T-helper 1 cell treated with Interleukin-12 subunit alpha and Interleukin-12 subunit beta and Interleukin-4 antibody, amounts not matched to agents 30 μg/mL and 1 μg/mL, for 36 hours (primary cell): ENCODE measurements around the gene DOK3.

Experiments
- H3K27ac Mint-ChIP-seq: one replicate; pipeline ENCODE4 v1.8.0; 2021; ENCODE audit warnings: mild to moderate bottlenecking, mixed read lengths
- H3K27me3 Mint-ChIP-seq: one replicate; pipeline ENCODE4 v1.8.0; 2021; ENCODE audit warnings: low read depth, mixed read lengths
- H3K36me3 Mint-ChIP-seq: one replicate; pipeline ENCODE4 v1.8.0; 2021; ENCODE audit warnings: low read depth, mixed read lengths
- H3K4me1 Mint-ChIP-seq: one replicate; pipeline ENCODE4 v1.8.0; 2021; ENCODE audit warnings: low read depth, mixed read lengths
- H3K4me3 Mint-ChIP-seq: one replicate; pipeline ENCODE4 v1.8.0; 2021; ENCODE audit warnings: mild to moderate bottlenecking, moderate library complexity, mixed read lengths
- H3K9me3 Mint-ChIP-seq: one replicate; pipeline ENCODE4 v1.8.0; 2021; ENCODE audit warnings: mixed read lengths

The DOK3 gene

DNA sequence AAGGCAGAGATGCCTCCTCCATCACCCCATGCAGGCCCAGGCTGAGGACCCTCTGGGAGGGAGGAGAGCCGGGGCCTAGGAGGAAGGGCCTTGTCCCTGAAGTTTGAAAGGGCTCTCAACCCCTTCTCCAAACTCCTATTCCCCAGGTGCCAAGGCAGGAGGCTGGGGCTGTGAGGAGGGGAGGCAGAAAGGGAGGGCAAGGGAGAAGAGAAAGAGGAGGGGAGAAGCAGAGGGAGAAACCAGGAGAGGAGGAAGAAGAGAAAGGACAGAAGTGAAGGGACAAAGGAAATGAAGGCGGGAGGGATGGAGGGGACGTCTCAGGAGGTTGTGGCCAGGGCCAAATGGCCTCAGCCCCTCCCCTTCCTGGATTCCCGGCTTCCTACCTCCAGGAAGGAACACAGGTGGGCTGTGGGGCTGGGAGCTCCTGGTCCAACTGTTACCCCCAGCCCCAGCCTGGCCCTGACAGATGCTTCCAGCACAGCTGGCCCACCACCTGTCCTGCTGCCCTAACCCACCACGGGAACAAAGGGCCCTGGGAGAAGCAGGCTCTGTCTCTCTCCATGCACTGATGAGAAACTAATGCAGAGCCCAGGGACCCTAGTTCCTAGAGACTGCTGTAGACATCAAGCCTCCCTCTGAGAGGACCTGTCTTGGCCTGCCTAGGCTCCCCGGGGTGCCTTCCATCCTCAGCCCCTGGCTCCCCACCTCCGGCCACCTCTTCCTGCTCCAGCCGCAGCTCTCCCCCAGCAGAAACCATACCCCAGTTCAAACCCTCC is 39.7 kb downstream of the DOK3 start:
- Mint-ChIP-seq H3K9me3 (no peaks in the 10 kb centered on the region), H3K4me1 (peaks cover 8% of the 10 kb centered on the region), H3K27me3 (peaks cover 11% of the 10 kb centered on the region), H3K4me3 (no peak overlapping the region), H3K27ac (no peak overlapping the region), H3K36me3 (no peaks in the 10 kb centered on the region)

- Mint-ChIP-seq H3K27me3 (peaks cover 3% of the 10 kb centered on the region), H3K4me3 (no peak overlapping the region), H3K27ac (no peak overlapping the region), H3K4me1 (peaks cover 5% of the 10 kb centered on the region), H3K9me3 (no peaks in the 10 kb centered on the region), H3K36me3 (no peaks in the 10 kb centered on the region)
Measured at GRCh38 chr5:177468685-177469628, 40.7 kb downstream of the DOK3 start.

DNA sequence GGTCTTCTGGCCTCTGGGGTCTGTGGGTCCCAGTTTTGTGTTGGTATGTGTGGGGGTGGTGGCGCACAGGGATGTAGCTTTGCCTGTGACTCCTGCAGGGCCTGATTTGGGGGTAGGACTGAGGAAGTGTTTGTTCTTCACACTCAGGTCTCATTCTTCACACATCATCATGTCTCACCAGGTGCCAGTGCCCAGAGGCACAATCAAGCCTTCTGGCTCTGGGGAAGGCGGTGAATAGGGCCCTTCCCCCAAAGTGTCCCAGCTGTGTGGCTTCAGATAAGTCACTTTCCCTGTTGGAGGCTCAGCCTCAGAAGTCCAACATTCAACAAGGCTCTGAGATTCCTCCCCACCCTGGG is 41.3 kb downstream of the DOK3 start:
- no peaks in the 10 kb centered on the region for H3K27me3 Mint-ChIP-seq
- no peak overlapping the region for H3K4me3 Mint-ChIP-seq
- H3K27ac Mint-ChIP-seq, result no peak overlapping the region
- no peaks in the 10 kb centered on the region for H3K9me3 Mint-ChIP-seq
- H3K4me1 Mint-ChIP-seq, result peaks cover 3% of the 10 kb centered on the region
- H3K36me3 Mint-ChIP-seq, result no peaks in the 10 kb centered on the region

- Mint-ChIP-seq H3K27ac (no peak overlapping the region), H3K36me3 (no peaks in the 10 kb centered on the region), H3K4me3 (no peak overlapping the region), H3K4me1 (peaks cover 5% of the 10 kb centered on the region), H3K9me3 (no peaks in the 10 kb centered on the region), H3K27me3 (no peaks in the 10 kb centered on the region)
Measured at GRCh38 chr5:177467436-177467835, 42.2 kb downstream of the DOK3 start.

DNA sequence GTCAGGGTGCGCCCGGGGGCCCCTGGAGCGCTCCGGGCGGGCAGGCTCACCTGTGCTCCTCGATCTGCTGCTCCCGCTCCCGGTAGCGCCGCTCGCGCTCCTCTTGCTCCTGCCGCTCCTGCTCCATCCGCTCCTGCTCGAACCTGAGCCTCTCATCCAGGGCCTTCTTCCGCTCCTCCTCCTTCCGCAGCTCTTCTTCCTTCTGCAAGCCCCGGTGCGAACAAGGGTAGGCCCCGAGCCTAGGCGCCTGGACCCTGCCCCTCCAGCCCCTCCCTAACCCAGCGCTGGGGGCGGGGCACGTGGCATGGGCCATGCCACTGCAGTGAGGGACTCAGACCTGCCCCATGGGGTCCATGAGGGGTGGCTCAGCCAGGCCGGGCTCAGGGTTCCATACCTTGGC is 42.8 kb downstream of the DOK3 start:
- Mint-ChIP-seq H3K4me1 (peaks cover 11% of the 10 kb centered on the region), H3K4me3 (no peak overlapping the region), H3K9me3 (no peaks in the 10 kb centered on the region), H3K27ac (no peak overlapping the region), H3K27me3 (no peaks in the 10 kb centered on the region), H3K36me3 (no peaks in the 10 kb centered on the region)

DNA sequence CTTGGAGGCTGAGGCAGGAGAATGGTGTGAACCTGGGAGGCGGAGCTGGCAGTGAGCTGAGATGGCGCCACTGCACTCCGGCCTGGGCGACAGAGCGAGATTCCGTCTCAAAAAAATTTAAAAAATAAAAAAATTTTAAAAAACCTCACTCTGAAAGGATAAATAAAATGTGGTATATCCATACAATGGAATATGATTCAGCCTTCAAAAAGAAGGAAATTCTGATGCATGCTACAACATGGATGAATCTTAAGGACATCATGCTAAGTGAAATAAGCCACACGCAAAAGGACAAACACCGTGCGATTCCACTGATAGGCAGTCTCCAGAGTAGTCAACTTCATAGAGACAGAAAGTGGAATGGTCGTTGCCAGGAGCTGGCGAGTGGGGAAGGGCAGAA is 44.6 kb downstream of the DOK3 start:
- H3K4me1 Mint-ChIP-seq, result peaks cover 12% of the 10 kb centered on the region
- H3K36me3 Mint-ChIP-seq, result no peaks in the 10 kb centered on the region
- H3K27ac Mint-ChIP-seq, result no peak overlapping the region
- H3K27me3 Mint-ChIP-seq, result no peaks in the 10 kb centered on the region
- no peak overlapping the region for H3K4me3 Mint-ChIP-seq
- no peaks in the 10 kb centered on the region for H3K9me3 Mint-ChIP-seq

- H3K4me3 Mint-ChIP-seq, result peak overlapping the region; percentile 37
- peaks cover 15% of the 10 kb centered on the region for H3K4me1 Mint-ChIP-seq
- H3K27ac Mint-ChIP-seq, result no peak overlapping the region
- no peaks in the 10 kb centered on the region for H3K9me3 Mint-ChIP-seq
- H3K36me3 Mint-ChIP-seq, result no peaks in the 10 kb centered on the region
- no peaks in the 10 kb centered on the region for H3K27me3 Mint-ChIP-seq
Measured at GRCh38 chr5:177462021-177462670, 47.5 kb downstream of the DOK3 start.

DNA sequence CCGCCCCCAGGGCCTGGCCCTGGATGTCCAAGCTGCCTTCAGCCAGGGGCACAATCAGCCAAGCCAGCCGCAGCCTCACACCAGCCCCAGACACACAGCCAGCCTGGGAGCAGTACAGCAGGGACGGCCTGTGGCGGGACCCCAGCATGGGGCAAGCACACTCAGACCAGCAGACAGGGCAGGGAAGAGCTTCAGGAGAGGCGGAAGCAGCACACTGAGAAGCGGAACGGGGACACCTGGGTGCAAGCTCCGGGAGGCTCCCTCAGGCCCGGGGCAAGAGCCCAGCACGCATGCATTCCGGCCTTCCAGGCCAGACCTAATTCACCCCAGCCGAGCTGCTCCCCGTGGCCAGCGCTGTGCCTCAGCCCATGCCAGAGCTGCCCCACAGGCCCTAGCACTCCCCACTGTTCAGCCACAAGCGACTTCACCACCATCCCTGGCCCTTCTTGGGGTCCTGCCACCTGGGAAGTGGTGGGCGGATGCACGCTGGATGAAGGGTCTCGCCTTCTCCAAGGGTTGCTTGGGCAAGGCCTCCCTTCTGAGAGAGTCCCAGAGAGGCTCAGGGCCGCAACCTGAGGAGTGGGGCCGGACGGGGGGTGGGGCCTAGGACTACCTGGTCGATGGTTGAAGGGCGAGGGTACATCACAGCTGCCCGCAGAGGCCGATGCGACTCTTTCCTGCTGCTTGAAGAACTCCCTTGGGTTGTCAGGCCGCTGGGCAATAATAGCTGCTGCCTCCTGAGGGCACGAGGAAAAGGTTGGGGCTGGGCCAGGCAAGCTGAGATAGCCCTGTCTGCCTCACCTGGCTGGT is 49.6 kb downstream of the DOK3 start:
- Mint-ChIP-seq H3K27ac (no peak overlapping the region), H3K27me3 (no peaks in the 10 kb centered on the region), H3K4me3 (no peak overlapping the region), H3K36me3 (no peaks in the 10 kb centered on the region), H3K4me1 (peaks cover 18% of the 10 kb centered on the region), H3K9me3 (no peaks in the 10 kb centered on the region)

DNA sequence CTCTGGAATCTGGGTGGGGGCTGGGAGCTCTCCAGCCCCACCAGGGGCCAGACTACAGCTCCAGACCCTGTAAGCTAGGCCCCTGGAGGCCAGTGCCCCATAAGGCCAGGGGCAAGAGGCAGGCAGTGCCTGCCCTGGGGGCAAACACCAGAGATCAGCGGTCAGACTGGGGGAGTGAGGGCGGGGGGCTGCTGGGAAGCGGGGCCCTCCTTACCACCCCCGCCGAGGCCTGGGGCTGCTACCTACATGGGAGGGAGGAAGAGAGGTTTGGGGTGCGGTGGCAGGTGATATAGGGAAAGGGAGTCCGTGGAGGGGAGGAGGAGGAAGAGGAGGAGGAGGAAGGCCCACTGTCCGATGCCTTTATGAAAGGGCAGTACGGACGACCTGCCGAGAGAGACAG is 50.3 kb downstream of the DOK3 start:
- Mint-ChIP-seq H3K9me3 (no peaks in the 10 kb centered on the region), H3K27me3 (no peaks in the 10 kb centered on the region), H3K27ac (no peak overlapping the region), H3K4me1 (peaks cover 18% of the 10 kb centered on the region), H3K36me3 (no peaks in the 10 kb centered on the region), H3K4me3 (no peak overlapping the region)

DNA sequence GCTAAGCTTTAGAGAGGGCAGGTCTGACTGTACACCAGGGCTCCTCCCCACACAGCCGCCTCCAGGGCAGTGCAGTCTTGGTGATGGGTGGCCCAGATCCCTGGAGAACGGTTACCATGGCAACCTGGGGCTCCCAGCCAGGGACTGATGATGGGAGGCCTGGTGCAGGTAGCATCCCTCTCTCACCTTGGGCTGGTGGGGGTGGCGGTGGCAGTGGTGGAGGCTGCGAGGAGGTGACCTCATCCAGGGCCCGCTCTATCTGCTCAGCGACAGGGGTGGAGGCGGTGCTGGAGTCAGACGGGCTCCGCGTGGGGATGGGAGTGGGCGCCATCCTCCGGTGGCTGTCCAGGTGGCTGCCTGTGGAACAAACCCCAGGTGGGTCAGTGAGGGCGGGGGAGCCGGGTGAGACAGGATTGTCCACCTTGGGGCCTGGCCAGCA is 50.7 kb downstream of the DOK3 start:
- no peak overlapping the region for H3K27ac Mint-ChIP-seq
- no peak overlapping the region for H3K4me3 Mint-ChIP-seq
- H3K27me3 Mint-ChIP-seq, result peaks cover under 1% of the 10 kb centered on the region
- H3K36me3 Mint-ChIP-seq, result no peaks in the 10 kb centered on the region
- H3K9me3 Mint-ChIP-seq, result no peaks in the 10 kb centered on the region
- H3K4me1 Mint-ChIP-seq, result peaks cover 18% of the 10 kb centered on the region

- Mint-ChIP-seq H3K4me3 (no peak overlapping the region), H3K4me1 (peaks cover 18% of the 10 kb centered on the region), H3K36me3 (no peaks in the 10 kb centered on the region), H3K9me3 (no peaks in the 10 kb centered on the region), H3K27me3 (peaks cover 9% of the 10 kb centered on the region), H3K27ac (no peak overlapping the region)
Measured at GRCh38 chr5:177457852-177458681, 51.6 kb downstream of the DOK3 start.

GRCh38 chr5:177456976-177457851 is 52.4 kb downstream of the DOK3 start:
- Mint-ChIP-seq H3K27me3 (peaks cover 15% of the 10 kb centered on the region), H3K36me3 (no peaks in the 10 kb centered on the region), H3K4me1 (peaks cover 13% of the 10 kb centered on the region), H3K9me3 (no peaks in the 10 kb centered on the region), H3K4me3 (no peak overlapping the region), H3K27ac (peak overlapping the region; percentile 41)

DNA sequence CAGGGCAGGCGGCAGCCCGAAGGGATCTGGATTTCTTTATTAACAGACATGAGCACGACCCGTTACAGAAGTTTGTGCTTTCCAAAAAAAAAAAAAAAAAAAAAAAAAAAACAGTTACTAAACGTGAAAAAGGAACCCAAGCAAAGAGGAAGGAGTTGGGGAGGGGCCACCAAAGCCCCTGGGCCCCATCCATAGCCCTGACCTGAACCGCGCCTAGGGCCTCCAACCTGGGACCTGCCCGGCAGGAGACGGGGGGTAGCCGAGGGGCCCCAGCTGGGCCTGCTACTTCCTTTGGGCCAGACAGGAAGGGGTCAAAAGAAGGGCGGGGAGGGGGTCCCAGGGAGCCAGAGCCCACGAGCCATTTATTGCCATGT is 53.0 kb downstream of the DOK3 start:
- Mint-ChIP-seq H3K27me3 (peaks cover 19% of the 10 kb centered on the region), H3K4me1 (peaks cover 9% of the 10 kb centered on the region), H3K27ac (no peak overlapping the region), H3K9me3 (no peaks in the 10 kb centered on the region), H3K4me3 (peak overlapping the region; percentile 79), H3K36me3 (no peaks in the 10 kb centered on the region)
